Naive thymus-derived CD4-positive, alpha-beta T cell (primary cell): ENCODE data around the gene TAF9B. TPM values are rescaled to one million over a fixed set of nuclear protein-coding genes. Genes with fewer than 3 reads are reported as not detected.

Experiments
- polyA plus RNA-seq, 2 donors: library from polyadenylated mRNA; unstranded; fragments of 300-500 nt; fragmentation: Illumina TruSeq; gene quantifications; one replicate each; pipeline ENCODE4 v1.2.3, GENCODE V29; 2021
- total RNA-seq, 6 experiments: library from RNA in 5 of 6; stranded (reverse) in 5 of 6; gene quantifications; 1 replicate in 5 of 6; 2 replicates in 1 of 6; pipeline ENCODE4 v1.2.3 and lab custom pipeline; 2021 to 2026

TAF9B gene
- total and polyA plus RNA-seq, 7 experiments from 2014 or later = 10.4 to 29.3 (median 19.4) TPM

Other genes starting within 250 kb of the TAF9B start
- 10 to 100 TPM; 32.5 to 63.8 (median 36.8) TPM for gene MAGT1, start 244.2 kb downstream of the TAF9B start, total RNA-seq
- gene MAGT1, start 244.2 kb downstream of the TAF9B start, polyA plus RNA-seq = 10 to 100 TPM; 35.1 to 36.5 TPM
- 100 to 1,000 TPM in 4 of 5 experiments, 10 to 100 TPM in 1; 98.9 to 261 (median 103) TPM for gene COX7B, start 240.2 kb downstream of the TAF9B start, total RNA-seq
- gene COX7B, start 240.2 kb downstream of the TAF9B start, polyA plus RNA-seq = 100 to 1,000 TPM; 324 to 402 TPM
- gene ATP7A, start 229.0 kb downstream of the TAF9B start, total RNA-seq = 10 to 100 TPM; 10.9 to 17.4 (median 17.0) TPM
- gene ATP7A, start 229.0 kb downstream of the TAF9B start, polyA plus RNA-seq = 1 to 10 TPM; 5.4 to 8.0 TPM
- gene PGAM4, start 170.0 kb downstream of the TAF9B start, total RNA-seq = under 1 TPM in 1 of 5 experiments, not detected in 4; 0.85 TPM
- gene PGAM4, start 170.0 kb downstream of the TAF9B start, polyA plus RNA-seq = not detected
- 1,000 to 10,000 TPM in 1 of 5 experiments, 100 to 1,000 TPM in 4; 180 to 1,293 (median 217) TPM for gene PGK1, start 35.4 kb downstream of the TAF9B start, total RNA-seq
- 100 to 1,000 TPM; 470 to 474 TPM for gene PGK1, start 35.4 kb downstream of the TAF9B start, polyA plus RNA-seq
- gene CYSLTR1, start 188.0 kb upstream of the TAF9B start, total RNA-seq = 10 to 100 TPM; 13.7 to 71.9 (median 24.9) TPM
- 10 to 100 TPM; 19.7 to 35.8 TPM for gene CYSLTR1, start 188.0 kb upstream of the TAF9B start, polyA plus RNA-seq